ENCODE data around the gene C6orf89.

GRCh38 chr6:36858407-36858981 is 27.3 kb upstream of the C6orf89 start:
- TF ChIP-seq CTCF (IDR thresholded peaks at IDR 0.05), result no peak
- no peak for TF ChIP-seq CEBPB (IDR thresholded peaks at IDR 0.05)
- TF ChIP-seq USF2 (IDR thresholded peaks at IDR 0.05), result no peak
- TF ChIP-seq CBX8 (IDR thresholded peaks at IDR 0.05), result no peak
- no peak for TF ChIP-seq POLR2A (IDR thresholded peaks at IDR 0.05; ENCODE audit: low read length)
- no peak for TF ChIP-seq RFX5 (IDR thresholded peaks at IDR 0.05)
- no peak for TF ChIP-seq REST (IDR thresholded peaks at IDR 0.05)
- no peak for TF ChIP-seq BHLHE40 (IDR thresholded peaks at IDR 0.05; ENCODE audit: low read depth, low read length)
- TF ChIP-seq JUN (IDR thresholded peaks at IDR 0.05), result no peak
- no peak for TF ChIP-seq ZFP36 (IDR thresholded peaks at IDR 0.05; ENCODE audit: borderline replicate concordance, partially characterized antibody)
